Type B pancreatic cell (in vitro differentiated cells): ENCODE results near the gene YIF1B. TPM values are rescaled to one million over a fixed set of nuclear protein-coding genes. Genes with fewer than 3 reads are reported as not detected.
A peak's percentile ranks its signal among the peaks of the same experiment; 100 is the strongest.

Experiments used
- DNase-seq: peaks from one replicate; pipeline ENCODE4 v3.0.0; 2021; ENCODE audit warnings: mixed read lengths; ENCODE audit not compliant: unreplicated experiment; ENCODE audit errors: extremely low spot score
- H3K27ac Mint-ChIP-seq: 2 replicates; pipeline ENCODE4 v1.8.0; 2021; ENCODE audit warnings: mild to moderate bottlenecking, mixed read lengths
- H3K27me3 Mint-ChIP-seq: 2 replicates; pipeline ENCODE4 v1.8.0; 2021; ENCODE audit warnings: mixed read lengths
- H3K36me3 Mint-ChIP-seq: 2 replicates; pipeline ENCODE4 v1.8.0; 2021; ENCODE audit warnings: mixed read lengths
- H3K4me1 Mint-ChIP-seq: one replicate; pipeline ENCODE4 v1.8.0; 2021; ENCODE audit warnings: mixed read lengths; ENCODE audit not compliant: unreplicated experiment
- H3K4me3 Mint-ChIP-seq: 2 replicates; pipeline ENCODE4 v1.8.0; 2021; ENCODE audit warnings: mild to moderate bottlenecking, mixed read lengths
- H3K9me3 Mint-ChIP-seq: 2 replicates; pipeline ENCODE4 v1.8.0; 2021; ENCODE audit warnings: mixed read lengths
- total RNA-seq: library from RNA; stranded (reverse); gene quantifications from 2 replicates; pipeline ENCODE4 v1.2.1, GENCODE V29; 2021; ENCODE audit warnings: low replicate concordance
- TF ChIP-seq, protein P1 (sequence below): fragments of 200-600 bp; sonication (generic); conservative IDR thresholded peaks from 2 replicates; pipeline ENCODE4 v1.5.0; 2021; ENCODE audit warnings: antibody characterized with exemption, mild to moderate bottlenecking

YIF1B gene
- total RNA-seq, 1 donor from 2014 or later = 41.0 TPM

DNA sequence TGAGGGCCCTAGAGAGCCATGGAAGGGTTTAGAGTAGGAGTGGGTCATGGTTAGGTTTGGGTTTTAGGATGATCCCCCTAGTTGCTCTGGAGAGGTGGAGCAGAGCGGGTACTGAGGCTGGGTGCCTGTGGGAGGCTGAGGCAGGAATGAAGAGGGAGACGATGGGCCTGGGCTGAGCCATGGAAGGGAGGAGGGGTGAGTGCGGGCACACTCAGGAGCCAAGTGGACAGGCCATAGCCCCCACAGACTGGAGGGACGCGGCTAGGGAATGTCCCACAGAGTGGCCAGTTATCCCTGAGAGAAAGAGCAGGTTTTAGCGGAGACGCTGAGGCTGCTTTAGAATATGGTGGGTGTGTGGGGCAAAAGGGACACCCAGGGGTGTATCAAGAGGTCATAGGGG is 13.9 kb upstream of the YIF1B start:
- Mint-ChIP-seq H3K4me1 (no peaks in the 10 kb centered on the region), H3K9me3 (no peaks in the 10 kb centered on the region), H3K4me3 (no peak overlapping the region), H3K27ac (no peak overlapping the region), H3K27me3 (no peaks in the 10 kb centered on the region), H3K36me3 (no peaks in the 10 kb centered on the region)
- DNase-seq = no peak
- TF ChIP-seq, protein P1, sequence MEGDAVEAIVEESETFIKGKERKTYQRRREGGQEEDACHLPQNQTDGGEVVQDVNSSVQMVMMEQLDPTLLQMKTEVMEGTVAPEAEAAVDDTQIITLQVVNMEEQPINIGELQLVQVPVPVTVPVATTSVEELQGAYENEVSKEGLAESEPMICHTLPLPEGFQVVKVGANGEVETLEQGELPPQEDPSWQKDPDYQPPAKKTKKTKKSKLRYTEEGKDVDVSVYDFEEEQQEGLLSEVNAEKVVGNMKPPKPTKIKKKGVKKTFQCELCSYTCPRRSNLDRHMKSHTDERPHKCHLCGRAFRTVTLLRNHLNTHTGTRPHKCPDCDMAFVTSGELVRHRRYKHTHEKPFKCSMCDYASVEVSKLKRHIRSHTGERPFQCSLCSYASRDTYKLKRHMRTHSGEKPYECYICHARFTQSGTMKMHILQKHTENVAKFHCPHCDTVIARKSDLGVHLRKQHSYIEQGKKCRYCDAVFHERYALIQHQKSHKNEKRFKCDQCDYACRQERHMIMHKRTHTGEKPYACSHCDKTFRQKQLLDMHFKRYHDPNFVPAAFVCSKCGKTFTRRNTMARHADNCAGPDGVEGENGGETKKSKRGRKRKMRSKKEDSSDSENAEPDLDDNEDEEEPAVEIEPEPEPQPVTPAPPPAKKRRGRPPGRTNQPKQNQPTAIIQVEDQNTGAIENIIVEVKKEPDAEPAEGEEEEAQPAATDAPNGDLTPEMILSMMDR = no peak

DNA sequence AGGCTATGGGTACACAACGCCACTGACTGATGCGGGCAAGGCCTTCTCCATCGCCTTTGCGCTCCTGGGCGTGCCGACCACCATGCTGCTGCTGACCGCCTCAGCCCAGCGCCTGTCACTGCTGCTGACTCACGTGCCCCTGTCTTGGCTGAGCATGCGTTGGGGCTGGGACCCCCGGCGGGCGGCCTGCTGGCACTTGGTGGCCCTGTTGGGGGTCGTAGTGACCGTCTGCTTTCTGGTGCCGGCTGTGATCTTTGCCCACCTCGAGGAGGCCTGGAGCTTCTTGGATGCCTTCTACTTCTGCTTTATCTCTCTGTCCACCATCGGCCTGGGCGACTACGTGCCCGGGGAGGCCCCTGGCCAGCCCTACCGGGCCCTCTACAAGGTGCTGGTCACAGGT is 10.8 kb upstream of the YIF1B start:
- no peak overlapping the region for H3K4me3 Mint-ChIP-seq
- H3K27me3 Mint-ChIP-seq = peaks cover 12% of the 10 kb centered on the region
- no peaks in the 10 kb centered on the region for H3K4me1 Mint-ChIP-seq
- TF ChIP-seq, protein P1 = no peak
- peaks cover 5% of the 10 kb centered on the region for H3K36me3 Mint-ChIP-seq
- DNase-seq = no peak
- no peaks in the 10 kb centered on the region for H3K9me3 Mint-ChIP-seq
- no peak overlapping the region for H3K27ac Mint-ChIP-seq

DNA sequence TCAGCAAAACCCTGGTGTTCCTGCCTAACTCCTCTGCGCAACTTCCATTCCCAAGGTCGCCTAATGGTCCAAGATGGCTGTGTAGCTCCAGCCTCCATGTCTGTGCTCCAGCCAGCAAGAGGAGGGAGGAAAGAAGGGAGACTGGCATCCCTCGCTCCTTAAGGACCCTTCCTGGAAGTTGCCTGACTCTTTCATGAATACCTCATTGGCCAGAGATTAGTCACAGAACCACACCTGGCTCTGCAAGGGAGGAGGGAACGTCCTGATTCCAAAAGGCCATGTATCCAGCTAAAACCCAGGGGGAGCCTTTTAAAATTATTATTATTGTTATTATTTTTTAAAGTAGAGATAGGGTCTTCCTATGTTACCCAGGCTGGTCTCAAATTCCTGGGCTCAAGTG is 8.7 kb upstream of the YIF1B start:
- H3K9me3 Mint-ChIP-seq = no peaks in the 10 kb centered on the region
- peaks cover 5% of the 10 kb centered on the region for H3K36me3 Mint-ChIP-seq
- H3K4me3 Mint-ChIP-seq = no peak overlapping the region
- TF ChIP-seq, protein P1 = no peak
- H3K27ac Mint-ChIP-seq = no peak overlapping the region
- no peaks in the 10 kb centered on the region for H3K4me1 Mint-ChIP-seq
- no peak for DNase-seq
- H3K27me3 Mint-ChIP-seq = peaks cover 30% of the 10 kb centered on the region

DNA sequence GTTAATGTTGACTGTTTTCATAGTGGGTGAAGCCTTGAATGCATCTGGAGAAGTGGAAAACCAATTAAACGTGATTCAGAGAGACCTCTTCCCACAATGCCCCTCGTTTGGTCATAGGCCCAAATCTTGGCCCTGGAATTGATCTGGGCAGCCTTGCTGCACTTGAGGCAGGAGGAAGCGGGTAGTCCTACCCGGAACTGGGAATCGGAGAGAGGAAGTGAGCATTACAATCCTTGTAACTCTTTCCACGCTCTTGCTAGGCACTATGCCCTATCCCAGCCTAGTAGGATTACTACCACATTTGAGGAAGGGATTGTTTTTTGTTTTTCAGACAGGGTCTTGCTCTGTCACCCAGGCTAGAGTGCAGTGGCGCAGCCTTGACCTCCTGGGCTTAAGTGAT is 7.5 kb upstream of the YIF1B start:
- Mint-ChIP-seq H3K9me3 (no peaks in the 10 kb centered on the region), H3K4me3 (no peak overlapping the region), H3K4me1 (no peaks in the 10 kb centered on the region), H3K36me3 (peaks cover 5% of the 10 kb centered on the region), H3K27me3 (peaks cover 42% of the 10 kb centered on the region), H3K27ac (no peak overlapping the region)
- no peak for DNase-seq
- TF ChIP-seq, protein P1 = no peak

DNA sequence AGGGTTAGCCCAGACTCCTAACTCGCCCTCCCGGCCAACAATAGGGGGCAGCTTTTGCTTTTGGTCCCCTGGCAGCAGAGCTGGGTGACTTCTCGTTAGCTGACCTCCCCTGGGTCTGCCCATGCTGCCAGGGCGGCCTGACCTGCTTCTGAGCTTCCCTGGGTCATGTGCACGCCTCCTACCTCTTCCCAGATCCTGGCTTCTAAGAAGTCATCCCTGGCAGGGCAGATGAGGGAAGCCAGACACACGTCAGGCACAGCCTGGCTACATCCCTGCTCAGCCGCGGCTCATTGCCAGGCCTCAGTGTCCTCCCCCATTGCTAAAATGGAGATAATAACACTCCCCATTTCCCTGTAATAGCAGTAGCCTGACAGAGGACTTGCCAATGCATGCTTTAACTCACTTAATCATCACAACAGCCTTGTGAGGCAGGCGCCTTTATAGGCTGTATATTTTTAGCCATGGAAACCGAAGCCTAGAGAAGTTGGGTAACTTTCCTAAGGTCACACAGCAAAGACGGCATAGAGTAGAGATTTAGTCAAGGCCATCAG is 6.0 kb upstream of the YIF1B start:
- TF ChIP-seq, protein P1 = no peak
- Mint-ChIP-seq H3K36me3 (peaks cover 5% of the 10 kb centered on the region), H3K9me3 (no peaks in the 10 kb centered on the region), H3K27me3 (peaks cover 53% of the 10 kb centered on the region), H3K4me3 (peak overlapping the region; percentile 75), H3K27ac (peak overlapping the region; percentile 64), H3K4me1 (no peaks in the 10 kb centered on the region)
- no peak for DNase-seq

DNA sequence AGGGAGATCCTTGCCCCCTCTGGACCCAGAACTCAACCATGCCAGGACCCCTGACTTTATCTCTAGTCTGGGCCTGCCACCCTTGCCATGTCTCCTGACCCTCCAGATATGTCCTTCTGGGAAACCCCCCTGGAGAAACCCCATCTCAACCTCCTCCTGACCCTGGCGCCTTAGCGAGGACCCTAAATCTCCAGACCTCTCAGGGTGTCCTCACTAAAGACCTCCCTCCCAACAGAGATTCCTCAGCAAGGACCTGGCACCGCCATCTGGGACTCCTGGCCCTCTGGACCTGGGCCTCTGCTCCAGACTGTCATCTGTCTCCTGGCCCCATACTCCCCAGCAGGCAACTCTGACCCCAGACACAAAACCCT is 5.2 kb upstream of the YIF1B start:
- Mint-ChIP-seq H3K27ac (no peak overlapping the region), H3K4me3 (peak overlapping the region; percentile 81), H3K36me3 (peaks cover 5% of the 10 kb centered on the region), H3K27me3 (peaks cover 56% of the 10 kb centered on the region), H3K9me3 (no peaks in the 10 kb centered on the region), H3K4me1 (peaks cover 3% of the 10 kb centered on the region)
- no peak for DNase-seq
- TF ChIP-seq, protein P1 = no peak
